Esophagus squamous epithelium (tissue), 5 donors: Measurements from ENCODE around the gene UBE3C. TPM values are rescaled to one million over a fixed set of nuclear protein-coding genes. Genes with fewer than 3 reads are reported as not detected.
"Not testable (repeated sequence)": the region's sequence is repeated elsewhere in the genome, so short reads cannot be mapped to it uniquely, and the experiment has no call there.

Experiments
- DNase-seq: peaks from one replicate; lab custom pipeline; 2025; lab: John Stamatoyannopoulos, UW
- H3K27ac ChIP-seq, 4 donors: fragments of 200-600 bp; sonication (generic); one replicate each; pipeline ENCODE4 v1.5.1; 2016 to 2019; ENCODE audit warnings: mild to moderate bottlenecking in 1 of 4
- H3K27me3 ChIP-seq, 4 donors: fragments of 200-600 bp; sonication (generic); 1 replicate in 3 of 4; 2 replicates in 1 of 4; pipeline versions ENCODE4 v1.5.1 to v1.6.0; 2017 to 2021; ENCODE audit warnings: antibody characterized with exemption in 1 of 4
- H3K36me3 ChIP-seq, 3 donors: fragments of 200-600 bp; sonication (generic); one replicate each; pipeline ENCODE4 v1.5.1; 2016 to 2019
- H3K4me1 ChIP-seq, 3 donors: fragments of 200-600 bp; sonication (generic); one replicate each; pipeline ENCODE4 v1.5.1; 2017 to 2019
- H3K4me3 ChIP-seq, 4 donors: fragments of 200-600 bp; sonication (generic); 1 replicate in 3 of 4; 2 replicates in 1 of 4; pipeline ENCODE4 v1.5.1; 2016 to 2019; ENCODE audit warnings: mild to moderate bottlenecking in 2 of 4, moderate library complexity in 1 of 4
- H3K9me3 ChIP-seq, 3 donors: fragments of 200-600 bp; sonication (generic); one replicate each; pipeline ENCODE4 v1.5.1; 2016 to 2019
- CTCF ChIP-seq, 6 experiments: fragments of 450-650 bp in 4 of 6; fragments of 200-600 bp in 2 of 6; sonication (generic) in 2 of 6; IDR thresholded peaks; one replicate each; pipeline ENCODE4 v1.5.1; 2016 to 2019; ENCODE audit warnings: antibody characterized with exemption in 6 of 6, mild to moderate bottlenecking in 4 of 6, moderate library complexity in 4 of 6
- POLR2A ChIP-seq, 4 donors: fragments of 450-650 bp; IDR thresholded peaks; one replicate each; pipeline ENCODE4 v1.6.1; 2017; ENCODE audit warnings: antibody characterized with exemption in 4 of 4, mild to moderate bottlenecking in 4 of 4, moderate library complexity in 3 of 4
- WGBS, 2 donors: methylation state at CpG; one replicate each; pipeline ENCODE4 v1.1.5; 2018; 5-methylcytosine and 5-hydroxymethylcytosine counted together
- intact Hi-C: fragments of 100-400 bp; cut with DNase I; formaldehyde crosslinking; loops from one replicate; pipeline ENCODE4 v1.15.0; 2022
- total RNA-seq, 4 donors: library from RNA; depleted of rRNA; stranded (reverse); fragments of >200 nt; gene quantifications; one replicate each; pipeline ENCODE4 v1.1.0, GENCODE V29; 2016
- donor health status: DM: yes; HTN: yes; CAD: no.

UBE3C gene
- total RNA-seq, 4 donors from 2014 or later: 52.2 to 101 (median 68.3) TPM

- peaks cover 0 to 10% (median 0%) of the 10 kb centered on the region in 3 donors for H3K9me3 ChIP-seq
- TF ChIP-seq CTCF (IDR thresholded peaks at IDR 0.05) (no peak), POLR2A (IDR thresholded peaks at IDR 0.05) (no peak)
- intact Hi-C loops: no loop called here
- no peaks in the 10 kb centered on the region for H3K36me3 ChIP-seq
- H3K27me3 ChIP-seq: peaks cover 0 to 19% (median 0%) of the 10 kb centered on the region in 4 donors
- 33 to 57% methylated on average over 6 to 7 of the region's 10 CpGs for WGBS, 2 donors
- H3K4me3 ChIP-seq: no peak overlapping the region
- no peak overlapping the region for H3K27ac ChIP-seq
- no peaks in the 10 kb centered on the region for H3K4me1 ChIP-seq
- DNase-seq: no peak
Observed at GRCh38 chr7:157097056-157097329, 41.7 kb upstream of the UBE3C start.

- H3K9me3 ChIP-seq: peaks cover 0 to 10% (median 0%) of the 10 kb centered on the region in 3 donors
- TF ChIP-seq POLR2A (IDR thresholded peaks at IDR 0.05): no peak
- no peak overlapping the region for H3K27ac ChIP-seq
- intact Hi-C loops: no loop called here
- no peak for DNase-seq
- no peaks in the 10 kb centered on the region for H3K36me3 ChIP-seq
- no peak overlapping the region for H3K4me3 ChIP-seq
- 54 to 62% methylated on average over 6 of the region's 6 CpGs for WGBS, 2 donors
- no peaks in the 10 kb centered on the region for H3K4me1 ChIP-seq
- peaks cover 0 to 19% (median 0%) of the 10 kb centered on the region in 4 donors for H3K27me3 ChIP-seq
Observed at GRCh38 chr7:157097569-157097968, 41.2 kb upstream of the UBE3C start.

GRCh38 chr7:157100005-157100404 lies 38.7 kb upstream of the UBE3C start:
- H3K27ac ChIP-seq, H3K4me3 ChIP-seq, H3K4me1 ChIP-seq, H3K9me3 ChIP-seq, H3K36me3 ChIP-seq, intact Hi-C loops, DNase-seq: not testable (repeated sequence)
- H3K27me3 ChIP-seq: peaks cover 0 to 19% (median 0%) of the 10 kb centered on the region in 4 donors
- WGBS, 2 donors: 78 to 100% methylated on average over 2 to 3 of the region's 3 CpGs

GRCh38 chr7:157103641-157104040 lies 35.1 kb upstream of the UBE3C start:
- intact Hi-C loops, H3K27ac ChIP-seq, H3K36me3 ChIP-seq, H3K4me3 ChIP-seq, DNase-seq, H3K4me1 ChIP-seq: not testable (repeated sequence)
- WGBS, 2 donors: 77 to 82% methylated on average over 2 of the region's 2 CpGs
- Histone ChIP-seq H3K27me3 (peaks cover 0 to 16% (median 0%) of the 10 kb centered on the region in 4 donors), H3K9me3 (peaks cover 0 to 13% (median 0%) of the 10 kb centered on the region in 3 donors)

- intact Hi-C loops: no loop called here
- Histone ChIP-seq H3K36me3 (no peaks in the 10 kb centered on the region), H3K27ac (no peak overlapping the region), H3K4me1 (no peaks in the 10 kb centered on the region), H3K27me3 (peaks cover 0 to 35% (median 0%) of the 10 kb centered on the region in 4 donors), H3K4me3 (no peak overlapping the region), H3K9me3 (peaks cover 0 to 4% (median 0%) of the 10 kb centered on the region in 3 donors)
- no peak for DNase-seq
- WGBS, 2 donors: 83 to 86% methylated on average over 7 to 8 of the region's 9 CpGs
- no peak for TF ChIP-seq POLR2A (IDR thresholded peaks at IDR 0.05)
- no peak for TF ChIP-seq CTCF (IDR thresholded peaks at IDR 0.05)
Observed at GRCh38 chr7:157111311-157111710, 27.4 kb upstream of the UBE3C start.

GRCh38 chr7:157112706-157113105 lies 26.0 kb upstream of the UBE3C start:
- 85% methylated on average over 8 of the region's 8 CpGs for WGBS, 2 donors
- Histone ChIP-seq H3K27me3 (peaks cover 0 to 35% (median 0%) of the 10 kb centered on the region in 4 donors), H3K9me3 (peaks cover 0 to 8% (median 0%) of the 10 kb centered on the region in 3 donors), H3K27ac (no peak overlapping the region), H3K4me3 (no peak overlapping the region), H3K4me1 (no peaks in the 10 kb centered on the region), H3K36me3 (no peaks in the 10 kb centered on the region)
- no peak for TF ChIP-seq POLR2A (IDR thresholded peaks at IDR 0.05)
- no peak for TF ChIP-seq CTCF (IDR thresholded peaks at IDR 0.05)
- intact Hi-C loops: no loop called here
- no peak for DNase-seq

- TF ChIP-seq CTCF (IDR thresholded peaks at IDR 0.05) (no peak), POLR2A (IDR thresholded peaks at IDR 0.05) (no peak)
- no peak overlapping the region for H3K4me3 ChIP-seq
- DNase-seq: no peak
Observed at GRCh38 chr7:157113607-157114006, 25.1 kb upstream of the UBE3C start.

More at GRCh38 chr7:157113607-157114006, 25.1 kb upstream of the UBE3C start:
- no peaks in the 10 kb centered on the region for H3K36me3 ChIP-seq
- peaks cover 0 to 11% (median 0%) of the 10 kb centered on the region in 3 donors for H3K9me3 ChIP-seq
- H3K4me1 ChIP-seq: no peaks in the 10 kb centered on the region
- no peak overlapping the region for H3K27ac ChIP-seq
- peaks cover 0 to 28% (median 0%) of the 10 kb centered on the region in 4 donors for H3K27me3 ChIP-seq
- intact Hi-C loops: no loop called here
- WGBS, 2 donors: 50 to 62% methylated on average over 2 of the region's 2 CpGs
